Fibroblast of lung (primary cell): ENCODE results near the gene MYL11. TPM values are rescaled to one million over a fixed set of nuclear protein-coding genes. Genes with fewer than 3 reads are reported as not detected.
A peak's percentile ranks its signal among the peaks of the same experiment; 100 is the strongest.

ENCODE experiments used
- DNase-seq, 2 donors: peaks; one replicate each; pipeline versions ENCODE4 v3.0.0 to v3.0.0-alpha.2; 2010; ENCODE audit warnings: low read depth in 2 of 2
- H2AFZ ChIP-seq: 2 replicates; pipeline ENCODE4 v1.5.1; 2012; ENCODE audit warnings: low read length, control low read depth, inconsistent platforms
- H3K27ac ChIP-seq: 2 replicates; pipeline ENCODE4 v1.5.1; 2011; ENCODE audit warnings: low read length, control low read depth; ENCODE audit not compliant: insufficient read depth
- H3K27me3 ChIP-seq: 2 replicates; pipeline ENCODE4 v1.5.1; 2011; ENCODE audit warnings: mild to moderate bottlenecking, low read length; ENCODE audit not compliant: control insufficient read depth, insufficient read depth
- H3K36me3 ChIP-seq: 2 replicates; pipeline ENCODE4 v1.5.1; 2011; ENCODE audit warnings: low read length; ENCODE audit not compliant: control insufficient read depth, insufficient read depth
- H3K4me1 ChIP-seq: 2 replicates; pipeline ENCODE4 v1.5.1; 2011; ENCODE audit warnings: low read length; ENCODE audit not compliant: control insufficient read depth, insufficient read depth; ENCODE audit errors: extremely low read depth
- H3K4me2 ChIP-seq: 2 replicates; pipeline ENCODE4 v1.5.1; 2011; ENCODE audit warnings: low read length, control low read depth; ENCODE audit not compliant: insufficient read depth; ENCODE audit errors: extremely low read depth
- H3K4me3 ChIP-seq, 4 experiments: fragments of 200-600 bp in 1 of 4; sonication (generic) in 1 of 4; replicated peaks in 1 of 4; 2 replicates each; pipeline ENCODE4 v1.5.1; 2011 to 2016; ENCODE audit warnings: low read length in 4 of 4, low read depth in 3 of 4, mild to moderate bottlenecking in 3 of 4, control low read depth in 2 of 4, inconsistent platforms in 1 of 4, mixed read lengths in 1 of 4; ENCODE audit not compliant: insufficient read depth in 1 of 4; ENCODE audit errors: control extremely low read depth in 1 of 4
- H3K79me2 ChIP-seq: 2 replicates; pipeline ENCODE4 v1.5.1; 2012; ENCODE audit warnings: mild to moderate bottlenecking, low read length, inconsistent platforms; ENCODE audit not compliant: control insufficient read depth, insufficient read depth
- H3K9ac ChIP-seq: 2 replicates; pipeline ENCODE4 v1.5.1; 2011; ENCODE audit warnings: mild to moderate bottlenecking, low read length, control low read depth; ENCODE audit not compliant: insufficient read depth
- H3K9me3 ChIP-seq: 2 replicates; pipeline ENCODE4 v1.5.1; 2012; ENCODE audit warnings: low read depth, low read length; ENCODE audit not compliant: control insufficient read depth, insufficient read depth
- H4K20me1 ChIP-seq: 2 replicates; pipeline ENCODE4 v1.5.1; 2011; ENCODE audit warnings: low read length; ENCODE audit not compliant: control insufficient read depth, insufficient read depth; ENCODE audit errors: extremely low read depth
- EZH2 ChIP-seq: IDR thresholded peaks from 2 replicates; pipeline ENCODE4 v1.5.1; 2012; ENCODE audit warnings: low read length, control low read depth, mild to moderate bottlenecking; ENCODE audit errors: missing control alignments
- polyA plus RNA-seq, 2 donors: library from polyadenylated mRNA; depleted of rRNA in 1 of 2; stranded (reverse) in 1 of 2; unstranded in 1 of 2; fragments of >200 nt; gene quantifications; 2 replicates each; pipeline ENCODE4 v1.2.1, GENCODE V29; 2011 to 2012; ENCODE audit warnings: missing spikeins in 1 of 2
- total RNA-seq: library from RNA; depleted of rRNA; stranded (reverse); fragments of >200 nt; gene quantifications from 2 replicates; pipeline ENCODE4 v1.2.1, GENCODE V29; 2014
- TF ChIP-seq, protein P1 (sequence below), 2 donors: IDR thresholded peaks in 1 of 2; conservative IDR thresholded peaks in 1 of 2; 1 replicate in 1 of 2; 2 replicates in 1 of 2; pipeline ENCODE4 v1.5.1; 2011 to 2012; ENCODE audit warnings: low read length in 2 of 2, control low read depth in 1 of 2, inconsistent platforms in 1 of 2, low read depth in 1 of 2, mild to moderate bottlenecking in 1 of 2

The MYL11 gene
- total and polyA plus RNA-seq, 2 donors (not counting 1 experiment from before 2014, with no cell fraction given): 0.45 TPM; not detected in 1

DNA sequence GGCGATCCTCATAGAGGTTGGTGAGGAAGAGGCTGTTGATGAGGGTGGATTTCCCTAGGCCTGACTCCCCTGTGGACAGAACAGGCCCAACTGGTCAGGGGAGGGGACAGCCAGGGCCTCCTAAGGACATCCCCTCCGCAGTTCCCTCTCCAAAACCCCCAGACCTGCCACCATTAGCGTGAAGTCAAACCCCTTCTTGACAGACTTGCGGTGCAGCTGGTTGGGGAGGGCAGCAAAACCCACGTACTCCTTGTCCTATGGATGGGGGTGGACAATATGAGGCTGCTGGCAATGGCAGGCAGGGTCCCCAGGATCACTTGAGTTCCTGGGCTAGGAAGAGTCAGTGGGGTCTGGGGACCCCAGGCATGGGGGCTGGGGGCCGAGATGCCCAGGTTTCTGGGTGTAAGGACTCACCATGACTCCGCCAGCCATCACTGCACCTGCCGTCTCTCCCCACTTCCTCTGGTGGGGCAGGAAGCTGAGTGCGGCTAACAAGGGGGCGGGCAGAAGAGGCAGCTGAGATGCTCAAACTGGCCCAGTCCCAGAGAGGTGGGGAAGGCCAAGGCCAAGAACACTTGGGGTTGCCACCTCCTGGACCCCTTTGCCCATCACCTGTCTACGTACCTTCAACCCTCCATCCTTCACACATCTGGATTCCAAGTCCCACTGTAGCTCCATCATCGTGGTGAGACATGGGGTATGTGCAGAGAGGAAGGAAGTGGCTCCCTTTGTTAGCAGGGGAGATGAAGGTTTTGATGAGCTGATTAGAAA, 7.7 kb downstream of the MYL11 start, which contains the start of gene SEPTIN1:
SEPTIN1 (minus strand) TSS at position 451 of the 771 bp plus-strand sequence; CDS start at position 432, 19 bp downstream.
- no peak within 1 kb of the TSS for H2AFZ ChIP-seq
- TF ChIP-seq, protein P1, sequence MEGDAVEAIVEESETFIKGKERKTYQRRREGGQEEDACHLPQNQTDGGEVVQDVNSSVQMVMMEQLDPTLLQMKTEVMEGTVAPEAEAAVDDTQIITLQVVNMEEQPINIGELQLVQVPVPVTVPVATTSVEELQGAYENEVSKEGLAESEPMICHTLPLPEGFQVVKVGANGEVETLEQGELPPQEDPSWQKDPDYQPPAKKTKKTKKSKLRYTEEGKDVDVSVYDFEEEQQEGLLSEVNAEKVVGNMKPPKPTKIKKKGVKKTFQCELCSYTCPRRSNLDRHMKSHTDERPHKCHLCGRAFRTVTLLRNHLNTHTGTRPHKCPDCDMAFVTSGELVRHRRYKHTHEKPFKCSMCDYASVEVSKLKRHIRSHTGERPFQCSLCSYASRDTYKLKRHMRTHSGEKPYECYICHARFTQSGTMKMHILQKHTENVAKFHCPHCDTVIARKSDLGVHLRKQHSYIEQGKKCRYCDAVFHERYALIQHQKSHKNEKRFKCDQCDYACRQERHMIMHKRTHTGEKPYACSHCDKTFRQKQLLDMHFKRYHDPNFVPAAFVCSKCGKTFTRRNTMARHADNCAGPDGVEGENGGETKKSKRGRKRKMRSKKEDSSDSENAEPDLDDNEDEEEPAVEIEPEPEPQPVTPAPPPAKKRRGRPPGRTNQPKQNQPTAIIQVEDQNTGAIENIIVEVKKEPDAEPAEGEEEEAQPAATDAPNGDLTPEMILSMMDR (conservative IDR thresholded peaks at IDR 0.05 in 1 of 2, IDR thresholded peaks at IDR 0.05 in 1 of 2; ENCODE audit: low read depth in 1 of 2, low read length in 2 of 2): no peak
- no peak for TF ChIP-seq EZH2
- DNase-seq: no peak

DNA sequence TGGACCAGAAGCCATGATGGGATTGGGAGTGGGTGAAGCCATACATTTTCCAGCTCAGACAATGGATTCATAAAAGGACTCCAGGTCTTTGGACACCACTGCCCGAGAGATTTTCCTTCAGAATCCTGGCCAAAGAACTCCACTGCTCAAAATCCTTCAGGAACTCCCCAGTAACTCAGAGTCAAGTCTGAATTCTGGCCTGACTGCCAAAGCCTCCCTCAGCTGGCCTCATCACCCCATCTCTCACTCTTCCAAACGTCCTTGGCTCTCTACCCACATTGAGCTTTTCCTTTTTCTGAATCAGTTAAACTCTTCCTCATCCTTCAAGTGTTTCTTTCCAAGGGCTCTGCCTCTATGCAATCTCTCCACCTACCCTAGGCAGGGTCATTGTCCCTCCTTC, 8.9 kb downstream of the MYL11 start:
- H3K79me2 ChIP-seq: peaks cover 3% of the 10 kb centered on the region
- no peak overlapping the region for H3K4me2 ChIP-seq
- H3K4me1 ChIP-seq: peaks cover 4% of the 10 kb centered on the region
- H3K4me3 ChIP-seq: no peak overlapping the region
- H4K20me1 ChIP-seq: no peaks in the 10 kb centered on the region
- no peak overlapping the region for H3K9ac ChIP-seq
- H2AFZ ChIP-seq: no peak overlapping the region
- H3K36me3 ChIP-seq: no peaks in the 10 kb centered on the region
- H3K9me3 ChIP-seq: no peaks in the 10 kb centered on the region
- no peaks in the 10 kb centered on the region for H3K27me3 ChIP-seq
- no peak for DNase-seq
- no peak overlapping the region for H3K27ac ChIP-seq
- no peak for TF ChIP-seq EZH2
- TF ChIP-seq, protein P1 (conservative IDR thresholded peaks at IDR 0.05 in 1 of 2, IDR thresholded peaks at IDR 0.05 in 1 of 2; ENCODE audit: low read depth in 1 of 2, low read length in 2 of 2): no peak

More for the DNA sequence above, 7.7 kb downstream of the MYL11 start, which contains the start of gene SEPTIN1:
- peaks cover 6% of the 10 kb centered on the region for H3K4me1 ChIP-seq
- no peak within 1 kb of the TSS for H3K4me2 ChIP-seq
- no peaks in the 10 kb centered on the region for H3K27me3 ChIP-seq
- no peaks in the 10 kb centered on the region for H3K9me3 ChIP-seq
- H3K9ac ChIP-seq: no peak within 1 kb of the TSS
- H4K20me1 ChIP-seq: no peaks in the 10 kb centered on the region
- H3K36me3 ChIP-seq: no peaks in the 10 kb centered on the region
- peaks cover 3% of the 10 kb centered on the region for H3K79me2 ChIP-seq
- H3K4me3 ChIP-seq: no peak within 1 kb of the TSS
- no peak within 1 kb of the TSS for H3K27ac ChIP-seq

DNA sequence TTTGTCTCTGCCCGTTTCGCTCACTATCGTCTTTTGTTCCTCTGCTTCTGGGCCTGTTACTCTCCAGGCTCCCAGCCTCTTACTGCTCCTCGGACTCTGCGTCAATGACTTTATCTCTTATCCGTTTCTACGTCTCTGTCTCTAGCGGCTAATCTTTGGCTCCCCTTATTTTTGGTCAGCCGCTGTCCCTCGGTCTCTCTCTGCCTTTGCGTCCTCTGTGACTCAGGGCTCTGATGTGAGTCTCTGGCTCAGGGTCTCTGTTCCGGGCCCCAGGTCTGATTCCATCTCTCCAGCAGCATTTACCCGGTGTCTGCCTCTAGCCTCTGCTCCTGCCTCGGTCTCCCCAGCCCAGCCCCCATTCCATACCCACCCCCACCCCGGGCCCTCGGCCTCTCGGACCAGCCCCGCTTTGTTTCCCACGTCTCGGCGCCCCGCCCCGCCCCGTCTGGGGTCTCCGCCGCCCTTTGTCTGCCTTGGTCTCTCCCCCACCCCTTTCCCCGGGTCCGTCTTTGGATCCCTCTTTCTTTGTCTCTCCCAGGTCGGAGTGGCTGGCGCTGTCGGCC, 20.1 kb downstream of the MYL11 start:
- Histone ChIP-seq H3K9ac (peak overlapping the region; percentile 65), H3K9me3 (no peaks in the 10 kb centered on the region), H2AFZ (peak overlapping the region; percentile 44), H3K27ac (peak overlapping the region; percentile 48), H4K20me1 (no peaks in the 10 kb centered on the region), H3K4me1 (peaks cover 8% of the 10 kb centered on the region), H3K4me3 (peak overlapping the region; percentile 49 to 73 (median 63)), H3K79me2 (no peaks in the 10 kb centered on the region), H3K27me3 (no peaks in the 10 kb centered on the region), H3K4me2 (peak overlapping the region; percentile 96), H3K36me3 (peaks cover 7% of the 10 kb centered on the region)
- TF ChIP-seq, protein P1 (conservative IDR thresholded peaks at IDR 0.05 in 1 of 2, IDR thresholded peaks at IDR 0.05 in 1 of 2; ENCODE audit: low read depth in 1 of 2, low read length in 2 of 2): no peak
- TF ChIP-seq EZH2: no peak
- peak in 1 of 2 donors; percentile 62 for DNase-seq
